Measurements from ENCODE around the gene TMEM244. TPM values are rescaled to one million over a fixed set of nuclear protein-coding genes. Genes with fewer than 3 reads are reported as not detected.
A peak's percentile ranks its signal among the peaks of the same experiment; 100 is the strongest.
"Not testable (repeated sequence)": the region's sequence is repeated elsewhere in the genome, so short reads cannot be mapped to it uniquely, and the experiment has no call there.

TMEM244 gene
- total RNA-seq, result not detected in 2 replicates

- DNase-seq (ENCODE audit: low read depth in 2 of 2), result no peak
These were observed at the start of gene TMEM244 for GRCh38 chr6:129860908-129861665. Gene TMEM244 (minus strand): TSS chr6:129861315. CDS start chr6:129861188, 127 bp downstream.

- no peak for DNase-seq (ENCODE audit: low read depth in 2 of 2)
These were observed 47.7 kb upstream of the TMEM244 start for GRCh38 chr6:129908858-129909257.

GRCh38 chr6:129908356-129908755 is 47.2 kb upstream of the TMEM244 start:
- DNase-seq (ENCODE audit: low read depth in 2 of 2), result no peak

- DNase-seq (ENCODE audit: low read depth in 2 of 2), result no peak
These were observed 45.5 kb upstream of the TMEM244 start for GRCh38 chr6:129906515-129907077.

GRCh38 chr6:129903082-129903481 is 42.0 kb upstream of the TMEM244 start:
- no peak for DNase-seq (ENCODE audit: low read depth in 2 of 2)

GRCh38 chr6:129902681-129903080 is 41.6 kb upstream of the TMEM244 start:
- no peak for DNase-seq (ENCODE audit: low read depth in 2 of 2)

GRCh38 chr6:129901910-129902309 is 40.8 kb upstream of the TMEM244 start:
- DNase-seq (ENCODE audit: low read depth in 2 of 2), result no peak

- no peak for DNase-seq (ENCODE audit: low read depth in 2 of 2)
These were observed 34.6 kb upstream of the TMEM244 start for GRCh38 chr6:129895692-129896091.

GRCh38 chr6:129894921-129895320 is 33.8 kb upstream of the TMEM244 start:
- DNase-seq (ENCODE audit: low read depth in 2 of 2), result no peak

- DNase-seq (ENCODE audit: low read depth in 2 of 2), result peak; percentile 50 to 60
These were observed 32.5 kb upstream of the TMEM244 start for GRCh38 chr6:129893640-129894039.

GRCh38 chr6:129890701-129891100 is 29.6 kb upstream of the TMEM244 start:
- peak in 1 of 2 donors; percentile 5 for DNase-seq (ENCODE audit: low read depth in 2 of 2)

- peak in 1 of 2 donors; percentile 30 for DNase-seq (ENCODE audit: low read depth in 2 of 2)
These were observed 29.0 kb upstream of the TMEM244 start for GRCh38 chr6:129890164-129890563.

GRCh38 chr6:129889580-129889979 is 28.5 kb upstream of the TMEM244 start:
- DNase-seq (ENCODE audit: low read depth in 2 of 2), result peak in 1 of 2 donors; percentile 74

- DNase-seq (ENCODE audit: low read depth in 2 of 2), result no peak
These were observed 25.5 kb upstream of the TMEM244 start for GRCh38 chr6:129886401-129887155.

GRCh38 chr6:129884211-129884610 is 23.1 kb upstream of the TMEM244 start:
- no peak for DNase-seq (ENCODE audit: low read depth in 2 of 2)

GRCh38 chr6:129882510-129883023 is 21.5 kb upstream of the TMEM244 start:
- DNase-seq (ENCODE audit: low read depth in 2 of 2), result no peak

GRCh38 chr6:129877894-129878293 is 16.8 kb upstream of the TMEM244 start:
- DNase-seq (ENCODE audit: low read depth in 2 of 2), result not testable (repeated sequence)

- DNase-seq (ENCODE audit: low read depth in 2 of 2), result no peak
These were observed 14.8 kb upstream of the TMEM244 start for GRCh38 chr6:129875610-129876520.

- DNase-seq (ENCODE audit: low read depth in 2 of 2), result no peak
These were observed 13.7 kb upstream of the TMEM244 start for GRCh38 chr6:129874837-129875236.

GRCh38 chr6:129872586-129872985 is 11.5 kb upstream of the TMEM244 start:
- DNase-seq (ENCODE audit: low read depth in 2 of 2), result no peak

GRCh38 chr6:129871221-129871620 is 10.1 kb upstream of the TMEM244 start:
- no peak for DNase-seq (ENCODE audit: low read depth in 2 of 2)
